Testis (tissue), 3 donors: Measurements from ENCODE around the gene MACC1. TPM values are rescaled to one million over a fixed set of nuclear protein-coding genes. Genes with fewer than 3 reads are reported as not detected.

Source experiments
- DNase-seq: peaks from one replicate; pipeline ENCODE4 v3.0.0-alpha.2; 2019
- H3K27ac ChIP-seq, 2 donors: fragments of 200-600 bp; sonication (generic); one replicate each; pipeline ENCODE4 v1.5.1; 2019
- H3K27me3 ChIP-seq: fragments of 200-600 bp; sonication (generic); one replicate; pipeline ENCODE4 v1.5.1; 2019
- H3K36me3 ChIP-seq: fragments of 200-600 bp; sonication (generic); one replicate; pipeline ENCODE4 v1.5.1; 2017; ENCODE audit warnings: low read depth; ENCODE audit errors: missing control alignments
- H3K4me1 ChIP-seq: fragments of 200-600 bp; sonication (generic); one replicate; pipeline ENCODE4 v1.5.1; 2019
- H3K4me3 ChIP-seq, 2 donors: fragments of 200-600 bp; sonication (generic); one replicate each; pipeline ENCODE4 v1.5.1; 2017 to 2019
- H3K9me3 ChIP-seq: fragments of 200-600 bp; sonication (generic); one replicate; pipeline ENCODE4 v1.5.1; 2017
- CTCF ChIP-seq, 3 experiments: fragments of 450-650 bp in 2 of 3; fragments of 200-600 bp in 1 of 3; sonication (generic) in 1 of 3; IDR thresholded peaks; one replicate each; pipeline ENCODE4 v1.5.1; 2016 to 2019; ENCODE audit warnings: antibody characterized with exemption in 3 of 3, mild to moderate bottlenecking in 2 of 3, moderate library complexity in 1 of 3
- POLR2A ChIP-seq: fragments of 450-650 bp; IDR thresholded peaks from one replicate; pipeline ENCODE4 v1.6.1; 2017; ENCODE audit warnings: antibody characterized with exemption, mild to moderate bottlenecking, moderate library complexity
- WGBS, 2 donors: methylation state at CpG; one replicate each; pipeline ENCODE4 v1.1.5; 2018; 5-methylcytosine and 5-hydroxymethylcytosine counted together
- intact Hi-C: fragments of 100-400 bp; cut with DNase I; formaldehyde crosslinking; loops from one replicate; pipeline ENCODE4 v1.15.1; 2023; ENCODE audit warnings: low total_unique reads
- polyA plus RNA-seq: library from polyadenylated mRNA; stranded (reverse); fragments of 350-450 nt; fragmentation: Illumina TruSeq; extraction: RNeasy Lipid Tissue Mini Kit (QIAGEN cat#74804); gene quantifications from one replicate; pipeline ENCODE4 v1.2.3, GENCODE V29; 2014; ENCODE audit warnings: low read depth, low replicate concordance; ENCODE audit not compliant: insufficient read depth
- total RNA-seq, 2 donors: library from RNA; depleted of rRNA; stranded (reverse); fragments of >200 nt; gene quantifications; one replicate each; pipeline ENCODE4 v1.2.3, GENCODE V29; 2016

MACC1 gene
- total and polyA plus RNA-seq, 3 donors from 2014 or later, result 0.17 to 0.79 (median 0.74) TPM

GRCh38 chr7:20173828-20174227 lies 43.4 kb downstream of the MACC1 start:
- no peaks in the 10 kb centered on the region for H3K36me3 ChIP-seq
- H3K9me3 ChIP-seq, result no peaks in the 10 kb centered on the region
- no peaks in the 10 kb centered on the region for H3K27me3 ChIP-seq
- DNase-seq, result no peak
- H3K27ac ChIP-seq, result no peak overlapping the region
- H3K4me3 ChIP-seq, result no peak overlapping the region
- TF ChIP-seq POLR2A (no peak), CTCF (IDR thresholded peaks at IDR 0.05) (no peak)
- no peaks in the 10 kb centered on the region for H3K4me1 ChIP-seq
- intact Hi-C loops, result no loop called here
- WGBS, 2 donors, result 76 to 93% methylated on average over 2 of the region's 2 CpGs

GRCh38 chr7:20172736-20173334 lies 44.3 kb downstream of the MACC1 start:
- whole genome bisulfite sequencing, 2 donors, result 47 to 58% methylated on average over 3 of the region's 3 CpGs
- intact Hi-C loops, result no loop called here
- TF ChIP-seq CTCF (IDR thresholded peaks at IDR 0.05) (peak; percentile 33 to 50 (median 36)), POLR2A (no peak)
- Histone ChIP-seq H3K4me1 (no peaks in the 10 kb centered on the region), H3K4me3 (no peak overlapping the region), H3K27ac (no peak overlapping the region), H3K27me3 (no peaks in the 10 kb centered on the region), H3K36me3 (no peaks in the 10 kb centered on the region), H3K9me3 (no peaks in the 10 kb centered on the region)
- peak; percentile 83 for DNase-seq

- H3K9me3 ChIP-seq, result no peaks in the 10 kb centered on the region
- 73 to 76% methylated on average over 2 of the region's 2 CpGs for WGBS, 2 donors
- no peak for DNase-seq
- TF ChIP-seq POLR2A (no peak), CTCF (IDR thresholded peaks at IDR 0.05) (no peak)
- intact Hi-C loops, result no loop called here
- no peaks in the 10 kb centered on the region for H3K27me3 ChIP-seq
- no peaks in the 10 kb centered on the region for H3K4me1 ChIP-seq
- H3K4me3 ChIP-seq, result no peak overlapping the region
- H3K36me3 ChIP-seq, result no peaks in the 10 kb centered on the region
- H3K27ac ChIP-seq, result no peak overlapping the region
Observed at GRCh38 chr7:20170633-20171032, 46.6 kb downstream of the MACC1 start.

GRCh38 chr7:20165146-20165510 lies 52.1 kb downstream of the MACC1 start:
- intact Hi-C loops, result no loop called here
- Histone ChIP-seq H3K27ac (no peak overlapping the region), H3K36me3 (no peaks in the 10 kb centered on the region), H3K4me3 (no peak overlapping the region), H3K27me3 (no peaks in the 10 kb centered on the region), H3K9me3 (no peaks in the 10 kb centered on the region), H3K4me1 (no peaks in the 10 kb centered on the region)
- TF ChIP-seq CTCF (IDR thresholded peaks at IDR 0.05), result no peak
- no peak for TF ChIP-seq POLR2A
- no peak for DNase-seq
- 82 to 88% methylated on average over 1 of the region's 1 CpG for WGBS, 2 donors

GRCh38 chr7:20164425-20165145 lies 52.6 kb downstream of the MACC1 start:
- intact Hi-C loops, result no loop called here
- TF ChIP-seq POLR2A (no peak), CTCF (IDR thresholded peaks at IDR 0.05) (no peak)
- H3K27ac ChIP-seq, result no peak overlapping the region
- H3K27me3 ChIP-seq, result no peaks in the 10 kb centered on the region
- H3K36me3 ChIP-seq, result no peaks in the 10 kb centered on the region
- H3K4me3 ChIP-seq, result no peak overlapping the region
- H3K4me1 ChIP-seq, result no peaks in the 10 kb centered on the region
- H3K9me3 ChIP-seq, result no peaks in the 10 kb centered on the region
- WGBS, 2 donors, result 66 to 71% methylated on average over 6 of the region's 6 CpGs
- DNase-seq, result no peak
